ENCODE results near the gene FAM151B. TPM values are rescaled to one million over a fixed set of nuclear protein-coding genes. Genes with fewer than 3 reads are reported as not detected.

FAM151B gene
- total RNA-seq, 3 donors from 2014 or later = 1.2 to 3.2 (median 1.5) TPM

DNA sequence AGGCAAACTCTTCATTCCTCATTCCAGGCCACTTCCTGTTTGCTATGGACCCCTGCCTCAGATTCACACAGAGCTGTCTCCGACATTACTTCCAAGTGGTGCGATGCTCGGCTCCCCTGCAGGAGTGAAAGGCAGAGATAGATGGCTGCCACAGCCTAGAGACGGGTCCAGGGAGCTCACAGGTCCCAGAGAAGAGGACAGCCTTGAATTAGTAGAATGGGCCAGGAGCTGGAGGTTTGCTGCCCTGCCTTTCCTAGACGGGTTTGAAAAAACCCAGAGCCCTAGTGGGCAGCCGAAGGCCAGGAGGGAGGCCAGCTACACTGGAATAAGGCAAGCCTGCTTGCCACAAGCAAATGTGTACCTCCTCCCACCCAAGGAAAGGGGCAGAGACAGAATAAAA is 80.4 kb downstream of the FAM151B start:
- intact Hi-C loops (cut with DNase I, micrococcal nuclease) = no loop called here
- no peak overlapping the region for H3K4me3 ChIP-seq
- no peaks in the 10 kb centered on the region for H3K9me3 ChIP-seq
- DNase-seq (no peak), ATAC-seq (no peak)
- no peaks in the 10 kb centered on the region for H3K36me3 ChIP-seq (ENCODE audit: low read depth)
- H3K4me1 ChIP-seq (ENCODE audit: low read depth) = peaks cover 15% of the 10 kb centered on the region
- TF ChIP-seq, protein P1, sequence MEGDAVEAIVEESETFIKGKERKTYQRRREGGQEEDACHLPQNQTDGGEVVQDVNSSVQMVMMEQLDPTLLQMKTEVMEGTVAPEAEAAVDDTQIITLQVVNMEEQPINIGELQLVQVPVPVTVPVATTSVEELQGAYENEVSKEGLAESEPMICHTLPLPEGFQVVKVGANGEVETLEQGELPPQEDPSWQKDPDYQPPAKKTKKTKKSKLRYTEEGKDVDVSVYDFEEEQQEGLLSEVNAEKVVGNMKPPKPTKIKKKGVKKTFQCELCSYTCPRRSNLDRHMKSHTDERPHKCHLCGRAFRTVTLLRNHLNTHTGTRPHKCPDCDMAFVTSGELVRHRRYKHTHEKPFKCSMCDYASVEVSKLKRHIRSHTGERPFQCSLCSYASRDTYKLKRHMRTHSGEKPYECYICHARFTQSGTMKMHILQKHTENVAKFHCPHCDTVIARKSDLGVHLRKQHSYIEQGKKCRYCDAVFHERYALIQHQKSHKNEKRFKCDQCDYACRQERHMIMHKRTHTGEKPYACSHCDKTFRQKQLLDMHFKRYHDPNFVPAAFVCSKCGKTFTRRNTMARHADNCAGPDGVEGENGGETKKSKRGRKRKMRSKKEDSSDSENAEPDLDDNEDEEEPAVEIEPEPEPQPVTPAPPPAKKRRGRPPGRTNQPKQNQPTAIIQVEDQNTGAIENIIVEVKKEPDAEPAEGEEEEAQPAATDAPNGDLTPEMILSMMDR (IDR thresholded peaks at IDR 0.05) = no peak

DNA sequence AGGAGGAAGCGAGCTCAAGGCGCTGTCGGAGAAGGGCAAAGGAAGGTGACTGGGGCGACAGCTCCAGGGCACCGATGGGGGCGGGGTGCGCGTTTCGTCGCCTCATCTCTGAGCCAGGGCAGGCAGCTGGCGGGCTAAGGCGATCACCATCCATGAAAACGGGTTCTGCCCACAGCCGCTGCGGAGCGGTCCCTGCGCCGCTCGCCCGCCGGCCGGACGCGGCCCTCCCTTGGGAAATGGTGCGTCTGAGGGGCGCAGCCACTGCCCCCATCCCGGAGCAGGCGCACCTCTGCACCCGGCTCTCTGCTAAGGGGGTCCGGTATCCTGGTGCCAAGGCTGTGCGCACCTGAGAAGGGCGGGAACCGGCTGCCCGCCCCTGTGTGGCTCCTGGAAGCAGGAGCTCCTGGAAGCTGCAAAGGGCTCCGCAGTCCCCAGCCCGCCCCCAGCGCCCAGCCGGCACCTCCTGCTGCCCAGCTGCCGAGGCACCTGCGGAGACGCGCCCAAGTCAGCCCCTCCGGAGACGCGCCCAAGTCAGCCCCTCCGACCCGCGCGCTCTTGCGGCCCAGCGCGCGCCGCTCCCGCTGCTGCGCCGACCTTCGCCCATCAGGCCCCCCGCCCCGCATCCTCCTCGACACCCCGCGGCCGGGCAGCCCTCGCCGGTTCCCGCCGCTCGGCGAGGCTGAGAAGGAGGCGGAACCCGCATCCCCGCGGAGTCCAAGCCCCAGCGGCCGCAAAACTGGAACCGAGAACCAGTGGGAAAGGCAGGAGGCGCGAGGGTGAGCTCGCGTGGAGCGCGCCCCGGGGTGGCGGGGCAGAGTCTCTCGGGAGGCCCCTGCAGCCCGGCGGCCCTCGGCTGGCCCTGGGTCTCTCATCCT is 81.4 kb downstream of the FAM151B start:
- ATAC-seq (peak; percentile 29), DNase-seq (no peak)
- TF ChIP-seq, protein P1 (IDR thresholded peaks at IDR 0.05) = no peak
- intact Hi-C loops (cut with DNase I, micrococcal nuclease) = no loop called here
- peaks cover 15% of the 10 kb centered on the region for H3K4me1 ChIP-seq (ENCODE audit: low read depth)
- no peaks in the 10 kb centered on the region for H3K36me3 ChIP-seq (ENCODE audit: low read depth)
- no peaks in the 10 kb centered on the region for H3K9me3 ChIP-seq
- no peak overlapping the region for H3K4me3 ChIP-seq

DNA sequence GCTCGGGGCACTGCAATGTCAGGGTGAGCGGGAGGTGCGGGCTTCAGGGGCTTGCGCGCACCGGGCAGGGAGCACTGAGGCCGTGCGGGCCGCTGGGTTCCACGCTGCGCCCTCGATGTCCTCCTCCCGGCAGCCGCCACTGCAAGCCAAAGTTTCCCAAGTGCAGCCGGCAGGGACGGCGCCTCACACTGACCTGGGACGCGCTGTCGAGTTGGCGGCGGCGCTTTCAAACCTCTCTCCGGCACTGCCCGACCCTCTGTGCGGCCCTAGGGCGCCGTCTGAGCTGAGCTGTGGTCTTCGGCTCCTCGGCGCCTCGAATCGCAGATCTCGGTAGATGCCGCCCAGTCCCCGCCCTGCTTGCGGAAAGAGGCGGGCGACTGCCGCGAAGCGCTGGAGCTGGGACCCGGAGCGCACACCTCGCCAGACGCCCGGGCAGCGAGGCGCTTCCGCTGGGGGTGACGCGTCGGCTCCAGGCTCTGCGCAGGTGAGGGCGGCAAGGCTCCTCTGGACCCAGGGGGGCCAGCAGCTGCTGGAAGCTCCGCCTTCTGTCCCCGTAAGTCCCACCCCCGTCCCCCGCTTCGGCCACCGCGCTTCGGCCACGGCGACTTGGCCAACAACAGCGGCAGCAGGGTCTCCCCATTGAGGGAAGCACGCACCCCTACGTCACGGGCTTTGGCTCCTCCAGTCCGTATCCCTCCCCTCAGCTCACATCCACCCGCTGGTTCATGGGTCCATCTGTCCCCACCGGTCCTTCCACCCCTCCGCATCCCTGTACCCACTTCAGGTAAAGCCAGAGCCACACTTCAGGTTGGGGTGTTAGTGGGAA is 82.3 kb downstream of the FAM151B start, which contains the start of gene ANKRD34B:
ANKRD34B (minus strand) TSS at position 320 of the 826 bp plus-strand sequence. CDS start 10,261 bp downstream, outside the sequence.
- ATAC-seq = peak; percentile 66
- H3K36me3 ChIP-seq (ENCODE audit: low read depth) = no peaks in the 10 kb centered on the region
- intact Hi-C loops (cut with DNase I, micrococcal nuclease) = no loop called here
- no peaks in the 10 kb centered on the region for H3K9me3 ChIP-seq
- DNase-seq = peak in 1 of 3 donors; percentile 25
- H3K4me3 ChIP-seq = no peak within 1 kb of the TSS
- TF ChIP-seq, protein P1 (IDR thresholded peaks at IDR 0.05) = no peak
- H3K4me1 ChIP-seq (ENCODE audit: low read depth) = peaks cover 15% of the 10 kb centered on the region

DNA sequence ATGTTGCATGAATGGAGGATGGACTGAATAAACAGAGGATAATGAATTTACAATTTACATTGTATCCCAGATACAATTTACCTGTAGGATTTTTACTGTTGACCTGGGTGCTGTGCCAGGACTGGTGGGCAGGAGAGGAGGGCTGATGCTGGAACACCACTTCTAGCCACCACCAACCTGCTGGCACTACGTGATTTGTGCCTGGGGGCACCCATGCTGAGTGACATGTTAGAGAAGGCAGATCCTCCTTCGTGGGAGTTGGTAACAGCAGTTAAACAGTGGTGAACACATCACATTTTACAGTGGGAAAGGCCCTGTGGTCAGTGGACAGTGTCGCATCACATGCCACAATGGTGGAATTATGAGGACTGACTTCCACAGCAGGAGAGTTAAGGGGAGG is 85.2 kb downstream of the FAM151B start:
- ATAC-seq (no peak), DNase-seq (no peak)
- TF ChIP-seq, protein P1 (IDR thresholded peaks at IDR 0.05) = no peak
- H3K36me3 ChIP-seq (ENCODE audit: low read depth) = no peaks in the 10 kb centered on the region
- intact Hi-C loops (cut with DNase I, micrococcal nuclease) = no loop called here
- peaks cover 15% of the 10 kb centered on the region for H3K4me1 ChIP-seq (ENCODE audit: low read depth)
- no peaks in the 10 kb centered on the region for H3K9me3 ChIP-seq
- no peak overlapping the region for H3K4me3 ChIP-seq

DNA sequence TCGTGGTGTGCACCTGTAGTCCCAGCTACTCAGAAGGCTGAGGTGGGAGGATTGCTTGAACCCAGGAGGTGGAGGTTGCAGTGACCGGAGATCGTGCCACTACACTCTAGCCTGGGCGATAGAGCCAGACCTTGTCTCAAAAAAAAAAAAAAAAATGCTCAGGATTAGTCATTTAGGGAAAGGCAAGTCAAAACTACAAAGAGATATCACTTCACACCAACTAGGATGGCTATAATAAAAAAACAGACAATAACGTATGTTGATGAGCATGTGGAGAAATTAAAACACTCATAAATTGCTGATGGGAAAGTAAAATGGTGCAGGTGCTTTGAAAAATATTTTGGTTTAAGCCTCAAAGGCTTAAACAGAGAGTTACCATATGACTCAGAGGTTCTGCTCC is 88.5 kb downstream of the FAM151B start:
- Histone ChIP-seq H3K4me3 (no peak overlapping the region), H3K4me1 (ENCODE audit: low read depth) (no peaks in the 10 kb centered on the region), H3K9me3 (no peaks in the 10 kb centered on the region), H3K36me3 (ENCODE audit: low read depth) (no peaks in the 10 kb centered on the region)
- ATAC-seq (no peak), DNase-seq (no peak)
- TF ChIP-seq, protein P1 (IDR thresholded peaks at IDR 0.05) = no peak
- intact Hi-C loops (cut with DNase I, micrococcal nuclease) = no loop called here

Measured in mucosa of descending colon (tissue), 3 donors.